Measurements from ENCODE around the gene KLHL29. TPM values are rescaled to one million over a fixed set of nuclear protein-coding genes. Genes with fewer than 3 reads are reported as not detected.

The KLHL29 gene
- total RNA-seq, 1 experiment from 2014 or later = 6.4 TPM

DNA sequence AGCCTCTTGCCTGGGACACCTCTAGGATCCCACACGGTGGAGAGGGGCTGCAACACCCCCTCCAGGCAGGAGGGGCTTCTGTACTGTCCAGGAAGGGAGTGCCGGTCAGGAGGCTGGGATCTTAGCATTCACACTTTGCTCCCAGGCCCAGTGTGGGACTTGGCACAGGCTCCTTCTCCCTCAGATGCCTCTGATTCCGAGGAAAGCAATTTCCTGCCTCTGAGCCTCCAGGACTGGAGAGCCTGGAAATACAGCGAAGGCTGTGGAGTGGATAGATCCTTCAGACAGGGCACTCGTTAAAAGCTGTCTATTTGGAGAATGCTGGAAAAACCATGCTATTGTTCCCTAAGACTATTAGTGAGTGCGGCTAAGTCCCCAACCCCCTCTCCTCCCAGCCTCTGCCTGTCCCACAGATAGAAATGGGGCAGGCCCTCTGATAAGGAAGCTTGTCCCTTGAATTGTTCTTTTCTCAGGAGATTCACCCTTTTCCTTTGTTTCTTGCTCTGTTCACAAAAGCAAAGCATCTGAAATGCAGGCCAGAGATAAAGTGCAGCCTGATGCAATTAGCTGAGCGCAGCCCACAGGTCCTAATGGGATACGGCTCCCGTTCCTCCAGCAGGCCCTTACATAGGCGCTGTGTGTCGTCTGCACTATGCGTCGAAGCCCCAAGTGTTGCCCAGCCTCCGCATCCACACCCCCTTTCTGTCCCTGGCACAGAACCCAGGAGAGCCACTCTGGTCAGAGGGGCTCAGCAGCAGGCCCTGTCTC, 252.2 kb downstream of the KLHL29 start:
- in situ Hi-C loops (cut with HindIII; ENCODE audit: low pct_unique_long_range_greater_than_20kb, low sequenced_read_pairs) = loop anchor here (5.0 kb wide), 1 partner anchor 40 kb away; no protein-coding TSS in a partner anchor
- no peak for DNase-seq (ENCODE audit: low read depth, low spot score)

DNA sequence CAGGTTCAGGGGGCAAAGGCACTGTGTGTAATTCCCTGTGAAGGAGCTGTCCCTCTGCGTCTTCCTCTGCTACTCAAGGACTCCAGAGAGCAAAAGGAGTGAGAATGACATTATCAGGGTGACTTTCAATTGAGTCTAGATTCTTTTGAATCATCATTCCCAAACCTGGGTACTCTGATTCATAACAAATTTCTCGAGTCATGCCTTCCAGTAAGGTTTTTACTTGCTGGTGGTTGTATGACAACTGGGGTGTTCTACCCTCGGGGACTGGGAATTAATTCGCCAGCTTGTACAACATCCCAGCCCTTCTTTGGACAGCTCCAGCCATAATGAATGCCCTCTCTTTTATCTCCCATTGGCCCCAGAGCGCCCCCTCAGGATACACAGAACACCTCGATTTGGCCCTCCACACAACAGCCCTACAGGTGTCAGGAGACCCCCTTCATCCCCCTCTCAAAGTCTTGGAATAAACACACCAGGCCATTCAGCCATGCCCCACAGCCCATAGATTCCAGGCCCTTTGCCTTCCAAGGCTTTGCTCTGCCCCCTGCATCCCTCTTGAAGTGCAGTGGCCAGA, 254.5 kb downstream of the KLHL29 start:
- in situ Hi-C loops (cut with HindIII; ENCODE audit: low pct_unique_long_range_greater_than_20kb, low sequenced_read_pairs) = loop anchor here (5.0 kb wide), 1 partner anchor 38 kb away; no protein-coding TSS in a partner anchor
- DNase-seq (ENCODE audit: low read depth, low spot score) = no peak

DNA sequence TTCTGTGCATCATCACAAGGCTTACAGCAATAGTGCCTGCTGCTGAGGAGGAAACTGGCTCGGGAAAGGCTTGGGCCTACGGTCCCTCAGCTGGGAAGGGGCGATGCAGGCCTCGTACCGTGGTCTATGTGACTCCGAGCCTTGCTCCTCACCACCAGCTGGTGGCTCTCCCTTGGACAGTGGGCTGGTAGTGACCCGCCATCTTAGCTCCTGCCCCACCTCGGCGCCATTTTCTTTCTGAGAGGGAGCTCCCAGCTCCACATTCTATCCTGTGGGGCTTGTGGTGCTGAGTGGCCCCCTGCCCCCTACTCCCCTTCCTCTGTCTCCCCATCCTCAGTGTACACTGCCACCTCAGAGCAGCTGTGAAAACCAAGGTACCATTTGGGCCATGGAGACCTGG, 255.7 kb downstream of the KLHL29 start:
- no peak for DNase-seq (ENCODE audit: low read depth, low spot score)
- in situ Hi-C loops (cut with HindIII; ENCODE audit: low pct_unique_long_range_greater_than_20kb, low sequenced_read_pairs) = no loop called here

GRCh38 chr2:23642516-23642915, 257.5 kb downstream of the KLHL29 start:
- no peak for DNase-seq (ENCODE audit: low read depth, low spot score)
- in situ Hi-C loops (cut with HindIII; ENCODE audit: low pct_unique_long_range_greater_than_20kb, low sequenced_read_pairs) = no loop called here

DNA sequence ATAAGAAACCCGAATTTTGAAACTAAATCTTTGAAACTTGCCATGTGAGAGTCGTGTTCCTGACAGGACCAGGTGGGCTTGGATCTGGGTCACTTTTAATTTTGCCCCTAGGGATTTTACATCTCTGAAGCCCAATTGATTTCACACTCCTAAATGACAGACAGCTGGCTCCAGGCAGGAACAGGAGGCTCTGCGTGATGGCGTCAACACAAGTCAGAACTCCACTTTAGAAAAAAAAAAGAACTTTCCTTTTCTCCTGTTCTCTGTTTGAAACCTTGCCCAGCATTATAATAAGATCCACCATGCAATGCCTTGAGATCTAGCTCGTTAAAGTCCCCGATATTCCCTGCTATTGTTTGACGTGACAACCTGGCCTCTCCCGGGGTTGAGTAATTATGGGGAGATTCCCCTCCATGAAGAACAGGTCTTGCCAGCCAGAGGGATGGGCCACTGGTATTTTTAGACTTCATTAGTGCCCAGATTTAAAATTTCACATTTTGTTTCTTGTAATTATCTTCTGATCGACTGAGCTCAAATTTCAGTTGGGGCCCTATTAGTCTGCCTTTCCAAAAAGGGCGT, 260.3 kb downstream of the KLHL29 start:
- DNase-seq (ENCODE audit: low read depth, low spot score) = no peak
- in situ Hi-C loops (cut with HindIII; ENCODE audit: low pct_unique_long_range_greater_than_20kb, low sequenced_read_pairs) = no loop called here

DNA sequence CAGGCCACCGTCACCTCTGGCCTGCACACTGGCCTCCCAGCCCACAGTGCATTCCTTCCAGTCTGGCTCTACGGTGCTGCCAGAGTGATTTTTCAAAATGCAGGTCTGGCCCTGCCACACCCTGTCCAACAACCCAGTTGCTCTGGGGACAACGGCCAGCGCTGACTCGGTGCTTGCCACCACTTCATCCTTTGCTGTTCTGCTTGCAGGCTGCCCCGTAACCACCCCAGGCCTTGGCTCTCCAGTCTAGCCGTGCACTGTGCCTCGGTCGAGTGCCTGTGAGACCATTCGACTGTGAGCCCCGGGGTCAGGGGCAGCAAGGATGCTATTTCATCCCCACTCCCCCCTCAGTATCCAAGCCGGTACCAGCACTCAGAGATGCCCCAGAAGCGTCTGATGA, 262.6 kb downstream of the KLHL29 start:
- in situ Hi-C loops (cut with HindIII; ENCODE audit: low pct_unique_long_range_greater_than_20kb, low sequenced_read_pairs) = no loop called here
- no peak for DNase-seq (ENCODE audit: low read depth, low spot score)

- in situ Hi-C loops (cut with HindIII; ENCODE audit: low pct_unique_long_range_greater_than_20kb, low sequenced_read_pairs) = no loop called here
- DNase-seq (ENCODE audit: low read depth, low spot score) = no peak
Measured at GRCh38 chr2:23649303-23649702, 264.3 kb downstream of the KLHL29 start.

- in situ Hi-C loops (cut with HindIII; ENCODE audit: low pct_unique_long_range_greater_than_20kb, low sequenced_read_pairs) = no loop called here
- peak; percentile 14 for DNase-seq (ENCODE audit: low read depth, low spot score)
Measured at GRCh38 chr2:23649819-23650218, 264.8 kb downstream of the KLHL29 start.

DNA sequence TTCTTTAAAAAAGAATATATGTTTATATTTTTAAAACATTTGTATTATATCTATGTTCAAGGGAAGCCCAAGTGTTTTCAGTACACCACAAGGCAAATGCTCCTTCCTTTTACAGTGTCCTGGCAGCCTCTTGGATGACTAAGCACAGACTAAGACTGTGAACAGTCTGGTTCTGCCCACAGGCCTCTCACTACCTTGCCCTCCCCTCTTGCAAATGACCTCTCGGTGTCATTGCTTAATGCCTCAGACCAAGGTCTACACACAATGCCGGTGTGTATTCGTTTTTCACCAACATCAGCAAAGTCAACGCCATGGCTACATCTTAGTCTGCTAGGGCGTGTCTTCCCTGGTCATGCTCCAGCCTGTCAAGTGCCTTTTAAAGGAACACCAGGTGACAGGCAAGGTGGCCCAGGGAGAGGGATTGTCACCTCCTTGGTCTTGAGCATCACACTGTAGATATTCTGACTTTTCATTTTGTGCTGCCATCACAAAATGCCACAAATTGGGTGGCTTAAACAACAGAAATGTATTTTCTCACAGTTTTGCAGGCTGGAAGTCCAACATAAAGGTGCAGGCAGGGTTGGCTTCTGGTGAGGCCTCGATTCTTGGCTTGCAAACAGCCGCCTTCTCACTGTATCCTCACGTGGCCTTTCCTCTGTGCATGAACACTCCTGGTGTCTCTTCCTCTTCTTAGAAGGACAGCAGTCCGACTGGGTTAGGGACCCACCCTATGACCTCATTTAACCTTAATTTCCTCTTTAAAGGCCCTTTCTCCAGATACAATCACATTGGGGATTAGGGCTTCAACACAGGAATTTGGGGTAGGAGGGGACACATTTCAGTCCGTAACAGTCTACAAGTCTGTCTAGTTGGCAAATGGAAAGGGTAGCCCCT, 266.5 kb downstream of the KLHL29 start:
- in situ Hi-C loops (cut with HindIII; ENCODE audit: low pct_unique_long_range_greater_than_20kb, low sequenced_read_pairs) = no loop called here
- DNase-seq (ENCODE audit: low read depth, low spot score) = no peak

DNA sequence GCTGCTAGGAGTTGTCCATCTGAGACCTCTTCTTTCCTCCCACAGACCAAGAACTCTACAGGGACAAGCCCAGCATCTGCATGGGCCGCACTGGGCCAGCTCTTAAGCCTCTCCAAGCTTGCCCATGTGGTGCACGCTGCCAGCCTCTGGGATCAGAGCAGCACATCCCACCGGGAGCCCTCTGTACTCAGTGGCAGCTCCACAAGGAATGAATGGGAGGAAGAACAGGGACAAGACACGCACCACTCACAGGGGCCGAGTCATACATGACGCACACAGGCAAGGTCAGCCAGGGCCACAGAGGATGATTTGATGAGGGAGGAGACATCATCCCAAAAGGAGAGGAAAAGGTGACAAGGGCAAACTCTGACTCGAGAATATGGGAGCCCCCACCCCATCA, 268.3 kb downstream of the KLHL29 start:
- no peak for DNase-seq (ENCODE audit: low read depth, low spot score)
- in situ Hi-C loops (cut with HindIII; ENCODE audit: low pct_unique_long_range_greater_than_20kb, low sequenced_read_pairs) = no loop called here

GRCh38 chr2:23654756-23655155, 269.8 kb downstream of the KLHL29 start:
- no peak for DNase-seq (ENCODE audit: low read depth, low spot score)
- in situ Hi-C loops (cut with HindIII; ENCODE audit: low pct_unique_long_range_greater_than_20kb, low sequenced_read_pairs) = no loop called here

- DNase-seq (ENCODE audit: low read depth, low spot score) = no peak
- in situ Hi-C loops (cut with HindIII; ENCODE audit: low pct_unique_long_range_greater_than_20kb, low sequenced_read_pairs) = no loop called here
Measured at GRCh38 chr2:23655934-23656596, 271.1 kb downstream of the KLHL29 start.

DNA sequence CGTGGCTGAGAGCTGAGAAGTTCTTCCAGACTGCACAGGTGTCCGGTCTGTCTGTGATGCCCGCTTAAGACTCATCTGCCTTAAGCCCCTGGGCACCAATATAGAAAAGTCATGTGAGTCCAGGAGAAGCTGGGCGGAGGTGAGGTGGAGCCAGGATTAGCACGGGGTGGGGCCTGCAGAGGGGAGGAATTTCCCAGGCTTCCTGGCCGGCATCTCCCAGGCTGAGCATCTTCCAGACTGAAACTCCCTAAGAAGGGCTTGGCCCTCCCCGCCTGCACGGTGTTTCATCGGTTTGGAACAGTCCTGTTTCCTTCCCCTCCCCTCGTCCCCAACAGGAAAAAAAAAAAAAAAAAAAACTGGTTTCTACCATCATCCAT, 271.6 kb downstream of the KLHL29 start:
- in situ Hi-C loops (cut with HindIII; ENCODE audit: low pct_unique_long_range_greater_than_20kb, low sequenced_read_pairs) = no loop called here
- no peak for DNase-seq (ENCODE audit: low read depth, low spot score)

- in situ Hi-C loops (cut with HindIII; ENCODE audit: low pct_unique_long_range_greater_than_20kb, low sequenced_read_pairs) = no loop called here
- no peak for DNase-seq (ENCODE audit: low read depth, low spot score)
Measured at GRCh38 chr2:23657371-23657770, 272.4 kb downstream of the KLHL29 start.

DNA sequence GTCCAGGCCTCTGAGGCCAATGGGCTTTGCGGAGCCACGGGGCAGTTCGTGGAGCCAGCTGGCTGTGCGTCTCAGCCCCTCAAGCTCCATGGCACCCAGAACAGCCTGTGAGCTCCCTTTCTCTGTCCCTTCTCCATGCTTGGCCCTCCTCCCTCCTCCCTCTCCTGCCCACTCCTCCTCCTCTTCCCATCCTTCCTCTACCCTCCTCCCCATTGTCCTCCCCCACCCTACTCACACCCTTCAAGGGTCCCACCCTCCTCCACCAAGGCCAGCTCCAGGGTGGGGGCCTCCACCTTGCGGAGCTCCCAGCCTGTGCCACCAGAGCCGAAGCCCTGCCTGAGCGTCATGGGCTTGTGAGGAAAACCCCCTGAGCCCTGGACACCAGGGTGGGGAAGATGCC, 273.0 kb downstream of the KLHL29 start:
- DNase-seq (ENCODE audit: low read depth, low spot score) = no peak
- in situ Hi-C loops (cut with HindIII; ENCODE audit: low pct_unique_long_range_greater_than_20kb, low sequenced_read_pairs) = no loop called here

GRCh38 chr2:23658466-23658942, 273.5 kb downstream of the KLHL29 start:
- in situ Hi-C loops (cut with HindIII; ENCODE audit: low pct_unique_long_range_greater_than_20kb, low sequenced_read_pairs) = no loop called here
- DNase-seq (ENCODE audit: low read depth, low spot score) = no peak

- DNase-seq (ENCODE audit: low read depth, low spot score) = no peak
- in situ Hi-C loops (cut with HindIII; ENCODE audit: low pct_unique_long_range_greater_than_20kb, low sequenced_read_pairs) = no loop called here
Measured at GRCh38 chr2:23659328-23659727, 274.3 kb downstream of the KLHL29 start.

Measured in SK-MEL-5 (cell line).